Measurements from ENCODE around the gene RBP3. TPM values are rescaled to one million over a fixed set of nuclear protein-coding genes. Genes with fewer than 3 reads are reported as not detected.

Gene RBP3
- total RNA-seq, 1 donor from 2014 or later, result not detected

- no peak overlapping the region for H3K27ac Mint-ChIP-seq (ENCODE audit: unreplicated experiment)
- TF ChIP-seq CTCF (conservative IDR thresholded peaks at IDR 0.05), result no peak
- H3K27me3 Mint-ChIP-seq (ENCODE audit: low read depth), result peaks cover 9% of the 10 kb centered on the region
- H3K4me1 Mint-ChIP-seq, result peaks cover 5% of the 10 kb centered on the region
- H3K4me3 Mint-ChIP-seq, result no peak overlapping the region
- no peaks in the 10 kb centered on the region for H3K9me3 Mint-ChIP-seq
- no peak for DNase-seq (ENCODE audit: low read depth, low spot score)
- no peaks in the 10 kb centered on the region for H3K36me3 Mint-ChIP-seq (ENCODE audit: low read depth)
Observed at GRCh38 chr10:47308775-47309174, 39.4 kb upstream of the RBP3 start.

GRCh38 chr10:47309408-47310089 lies 38.6 kb upstream of the RBP3 start:
- no peak for DNase-seq (ENCODE audit: low read depth, low spot score)
- Mint-ChIP-seq H3K4me1 (peaks cover 5% of the 10 kb centered on the region), H3K27me3 (ENCODE audit: low read depth) (peaks cover 6% of the 10 kb centered on the region)

GRCh38 chr10:47310090-47310505 lies 38.1 kb upstream of the RBP3 start:
- Mint-ChIP-seq H3K36me3 (ENCODE audit: low read depth) (no peaks in the 10 kb centered on the region), H3K27ac (ENCODE audit: unreplicated experiment) (no peak overlapping the region), H3K9me3 (no peaks in the 10 kb centered on the region), H3K27me3 (ENCODE audit: low read depth) (peaks cover 6% of the 10 kb centered on the region), H3K4me3 (no peak overlapping the region), H3K4me1 (peaks cover under 1% of the 10 kb centered on the region)
- no peak for DNase-seq (ENCODE audit: low read depth, low spot score)
- TF ChIP-seq CTCF (conservative IDR thresholded peaks at IDR 0.05), result no peak

More at GRCh38 chr10:47309408-47310089, 38.6 kb upstream of the RBP3 start:
- Mint-ChIP-seq H3K9me3 (no peaks in the 10 kb centered on the region), H3K27ac (ENCODE audit: unreplicated experiment) (no peak overlapping the region), H3K36me3 (ENCODE audit: low read depth) (no peaks in the 10 kb centered on the region), H3K4me3 (no peak overlapping the region)
- peak; percentile 42 for TF ChIP-seq CTCF (conservative IDR thresholded peaks at IDR 0.05)

- TF ChIP-seq CTCF (conservative IDR thresholded peaks at IDR 0.05), result no peak
- peaks cover 6% of the 10 kb centered on the region for H3K27me3 Mint-ChIP-seq (ENCODE audit: low read depth)
- no peak overlapping the region for H3K27ac Mint-ChIP-seq (ENCODE audit: unreplicated experiment)
- DNase-seq (ENCODE audit: low read depth, low spot score), result no peak
- H3K4me1 Mint-ChIP-seq, result peaks cover 4% of the 10 kb centered on the region
- no peaks in the 10 kb centered on the region for H3K9me3 Mint-ChIP-seq
- no peaks in the 10 kb centered on the region for H3K36me3 Mint-ChIP-seq (ENCODE audit: low read depth)
- H3K4me3 Mint-ChIP-seq, result no peak overlapping the region
Observed at GRCh38 chr10:47311193-47311931, 36.8 kb upstream of the RBP3 start.

GRCh38 chr10:47311932-47312662 lies 36.1 kb upstream of the RBP3 start:
- TF ChIP-seq CTCF (conservative IDR thresholded peaks at IDR 0.05), result peak; percentile 84
- Mint-ChIP-seq H3K9me3 (no peaks in the 10 kb centered on the region), H3K27me3 (ENCODE audit: low read depth) (peaks cover 2% of the 10 kb centered on the region)

More at GRCh38 chr10:47311932-47312662, 36.1 kb upstream of the RBP3 start:
- peak; percentile 80 for DNase-seq (ENCODE audit: low read depth, low spot score)
- Mint-ChIP-seq H3K4me3 (no peak overlapping the region), H3K36me3 (ENCODE audit: low read depth) (no peaks in the 10 kb centered on the region), H3K4me1 (peaks cover 4% of the 10 kb centered on the region), H3K27ac (ENCODE audit: unreplicated experiment) (no peak overlapping the region)
